Measurements from ENCODE around the gene CDH18.

The CDH18 gene

GRCh38 chr5:19584131-19584530, 403.9 kb downstream of the CDH18 start:
- in situ Hi-C loops (cut with MboI; ENCODE audit: low sequenced_read_pairs, unreplicated experiment) = no loop called here
- no peak for TF ChIP-seq CTCF (IDR thresholded peaks at IDR 0.05; ENCODE audit: borderline replicate concordance, control extremely low read depth, extremely low read depth, insufficient read depth, missing control alignments)
- DNase-seq (ENCODE audit: low spot score) = no peak

DNA sequence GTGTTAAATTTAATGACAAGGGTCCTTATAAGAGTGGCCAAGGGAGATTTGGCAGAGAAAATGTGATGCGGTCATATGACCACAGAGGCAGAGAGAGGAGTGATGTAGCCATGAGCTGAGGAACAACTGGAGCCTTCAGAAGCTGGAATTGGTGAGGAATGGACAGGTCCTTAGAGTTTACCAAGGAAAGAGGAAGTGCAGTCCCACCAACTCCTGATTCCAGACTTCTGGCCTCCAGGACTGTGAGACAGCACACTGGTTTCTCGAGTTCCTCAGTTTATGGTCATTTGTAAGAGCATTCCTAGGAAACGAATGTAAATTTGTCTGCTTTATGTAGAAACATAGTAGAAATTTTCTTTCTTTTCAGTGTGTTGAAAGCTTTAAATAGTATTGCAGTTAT, 410.1 kb downstream of the CDH18 start:
- no peak for DNase-seq (ENCODE audit: low spot score)
- in situ Hi-C loops (cut with MboI; ENCODE audit: low sequenced_read_pairs, unreplicated experiment) = no loop called here
- no peak for TF ChIP-seq CTCF (IDR thresholded peaks at IDR 0.05; ENCODE audit: borderline replicate concordance, control extremely low read depth, extremely low read depth, insufficient read depth, missing control alignments)

- TF ChIP-seq CTCF (IDR thresholded peaks at IDR 0.05; ENCODE audit: borderline replicate concordance, control extremely low read depth, extremely low read depth, insufficient read depth, missing control alignments) = no peak
- in situ Hi-C loops (cut with MboI; ENCODE audit: low sequenced_read_pairs, unreplicated experiment) = no loop called here
- DNase-seq (ENCODE audit: low spot score) = no peak
Observed at GRCh38 chr5:19568004-19568403, 420.0 kb downstream of the CDH18 start.

- in situ Hi-C loops (cut with MboI; ENCODE audit: low sequenced_read_pairs, unreplicated experiment) = no loop called here
- DNase-seq (ENCODE audit: low spot score) = no peak
- no peak for TF ChIP-seq CTCF (IDR thresholded peaks at IDR 0.05; ENCODE audit: borderline replicate concordance, control extremely low read depth, extremely low read depth, insufficient read depth, missing control alignments)
Observed at GRCh38 chr5:19565466-19565865, 422.5 kb downstream of the CDH18 start.

DNA sequence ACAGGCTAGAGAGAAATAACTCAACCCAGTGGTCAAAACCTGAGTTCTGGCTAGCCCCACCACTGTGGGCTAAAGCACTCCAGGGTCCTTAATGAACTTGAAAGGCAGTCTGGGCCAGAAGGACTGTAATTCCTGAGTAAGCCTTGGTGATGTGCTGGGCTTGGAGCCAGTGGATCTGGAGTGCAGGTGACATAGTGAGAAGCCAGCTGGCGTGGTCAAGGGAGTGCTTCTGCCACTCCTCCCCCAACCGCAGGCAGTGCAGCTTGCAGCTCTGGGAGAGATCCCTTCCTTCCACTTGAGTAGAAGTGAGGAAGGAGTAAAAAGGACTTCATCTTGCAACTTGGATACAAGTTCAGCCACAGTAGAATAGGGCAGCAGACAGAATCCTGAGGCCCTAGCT, 424.0 kb downstream of the CDH18 start:
- in situ Hi-C loops (cut with MboI; ENCODE audit: low sequenced_read_pairs, unreplicated experiment) = no loop called here
- TF ChIP-seq CTCF (IDR thresholded peaks at IDR 0.05; ENCODE audit: borderline replicate concordance, control extremely low read depth, extremely low read depth, insufficient read depth, missing control alignments) = no peak
- DNase-seq (ENCODE audit: low spot score) = no peak

DNA sequence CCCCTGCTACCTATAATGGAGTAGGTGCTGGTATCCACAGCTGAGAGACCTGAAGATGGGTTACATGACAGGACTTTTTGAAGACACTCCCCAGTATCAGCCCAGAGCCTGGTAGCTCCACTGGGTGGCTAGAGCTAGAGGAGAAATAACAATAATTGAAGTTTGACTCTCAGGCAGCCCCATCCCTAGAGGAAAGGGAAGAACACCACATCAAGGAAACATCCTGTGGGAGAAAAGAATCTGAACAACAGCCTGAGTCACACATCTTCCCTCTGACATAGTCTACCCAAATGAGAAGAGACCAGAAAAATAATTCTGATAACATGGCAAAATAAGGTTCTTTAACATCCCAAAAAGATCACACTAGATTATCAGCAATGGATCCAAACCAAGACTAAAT, 432.1 kb downstream of the CDH18 start:
- TF ChIP-seq CTCF (IDR thresholded peaks at IDR 0.05; ENCODE audit: borderline replicate concordance, control extremely low read depth, extremely low read depth, insufficient read depth, missing control alignments) = no peak
- in situ Hi-C loops (cut with MboI; ENCODE audit: low sequenced_read_pairs, unreplicated experiment) = no loop called here
- DNase-seq (ENCODE audit: low spot score) = no peak

DNA sequence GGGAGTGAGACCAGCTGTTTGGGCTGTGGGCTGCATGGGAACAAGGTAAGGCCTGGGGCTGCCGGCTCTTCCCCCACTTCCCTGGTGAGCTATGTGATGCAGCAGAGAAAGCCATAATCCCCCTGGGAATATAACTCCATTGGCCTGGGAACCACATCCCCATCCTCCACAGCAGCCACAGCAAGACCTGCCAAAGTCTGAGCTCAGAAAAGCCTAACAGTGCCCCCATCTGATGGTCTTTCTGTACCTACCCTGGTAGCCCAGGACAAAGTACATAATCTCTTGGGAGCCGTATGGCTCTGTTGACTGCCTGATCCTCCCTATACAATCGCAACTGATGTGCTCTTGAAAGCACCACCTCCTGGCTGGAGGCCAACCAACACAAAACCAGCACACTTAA, 432.6 kb downstream of the CDH18 start:
- no peak for TF ChIP-seq CTCF (IDR thresholded peaks at IDR 0.05; ENCODE audit: borderline replicate concordance, control extremely low read depth, extremely low read depth, insufficient read depth, missing control alignments)
- DNase-seq (ENCODE audit: low spot score) = no peak
- in situ Hi-C loops (cut with MboI; ENCODE audit: low sequenced_read_pairs, unreplicated experiment) = no loop called here
